Right ventricle myocardium inferior (tissue), 1 donor: Measurements from ENCODE around the gene CFAP43. TPM values are rescaled to one million over a fixed set of nuclear protein-coding genes. Genes with fewer than 3 reads are reported as not detected.

Experiments
- ATAC-seq: fragments of 200-7000 bp; cut with Tn5 transposase; one replicate; pipeline ENCODE4 v1.9.1; 2020; ENCODE audit warnings: mild to moderate bottlenecking, moderate library complexity
- DNase-seq: peaks from one replicate; pipeline ENCODE4 v3.0.0; 2021; ENCODE audit errors: missing footprints
- intact Hi-C: fragments of 100-400 bp; cut with DNase I; formaldehyde crosslinking; loops from one replicate; pipeline ENCODE4 v1.11.0; 2022
- microRNA-seq: library from miRNA; unstranded; fragments of <30 nt; microRNA quantifications from one replicate; pipeline ENCODE4 v1.2.0, GENCODE V29; 2020
- total RNA-seq: library from RNA; stranded (reverse); fragmentation: NEBNext Ultra II Directional; extraction: Animal tissue kit (Norgen Biotek cat#: 25700); gene quantifications from one replicate; pipeline ENCODE4 v1.2.1, GENCODE V29; 2021
- donor health status: DM: no; HTN: yes; CAD: no; lungs with severe emphysema.

Gene CFAP43
- total RNA-seq, 1 donor from 2014 or later = 0.19 TPM

DNA sequence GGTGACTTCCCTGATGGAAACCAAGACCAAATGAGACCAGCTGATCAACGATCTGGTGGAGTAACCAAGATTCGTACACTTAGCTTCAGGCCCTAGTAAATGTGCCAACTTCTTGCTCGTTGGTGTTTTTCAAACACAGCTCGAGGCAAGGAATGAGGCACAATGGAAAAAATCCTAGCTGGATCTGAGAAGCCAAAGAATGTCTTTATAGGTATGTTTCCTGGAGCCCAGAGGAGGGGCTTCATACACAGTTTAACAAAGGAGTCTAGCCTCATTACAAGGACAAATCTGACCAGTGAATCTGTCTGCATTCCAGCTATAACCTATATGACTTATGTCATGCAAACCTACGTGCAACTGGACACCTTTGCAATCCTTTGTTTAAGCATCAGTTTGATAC is 150.2 kb downstream of the CFAP43 start:
- intact Hi-C loops = loop anchor here (5.0 kb wide), 1 partner anchor 195 kb away; no protein-coding TSS in a partner anchor
- DNase-seq (no peak), ATAC-seq (no peak)

DNA sequence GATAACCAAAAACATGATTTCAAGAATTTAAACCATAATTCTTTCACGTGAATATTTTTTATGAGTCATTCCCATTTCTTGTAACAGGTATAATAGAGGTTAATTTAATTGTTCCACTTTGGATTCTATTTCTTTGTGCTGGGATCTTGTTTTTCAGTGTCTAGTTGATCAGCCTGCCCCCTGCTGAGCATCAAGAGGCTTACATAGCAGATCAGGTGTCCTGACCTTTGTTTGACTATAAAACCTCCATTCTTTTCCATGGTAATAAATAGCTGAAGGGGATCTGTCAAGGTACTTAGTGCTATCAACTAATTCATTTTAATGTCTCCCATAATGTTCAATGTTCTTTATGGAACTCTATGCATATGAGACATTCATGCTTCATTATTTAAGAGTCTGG is 151.4 kb downstream of the CFAP43 start:
- intact Hi-C loops = loop anchor here (5.0 kb wide), 1 partner anchor 193 kb away; no protein-coding TSS in a partner anchor
- no peak for ATAC-seq
- DNase-seq = no peak

Small RNA genes within 50 kb of the gene (microRNA-seq; reads per million reads assigned to microRNA genes)
- gene MIR4482 = not detected
- gene MIR609 = not detected

Other genes with a start within 250 kb of the CFAP43 start
- gene COL17A1, start 146.5 kb downstream of the CFAP43 start, total RNA-seq = 0.43 TPM
- 5.7 TPM for gene SFR1, start 110.2 kb downstream of the CFAP43 start, total RNA-seq
- 174 TPM for gene GSTO1, start 22.5 kb upstream of the CFAP43 start, total RNA-seq
- gene GSTO2, start 36.8 kb upstream of the CFAP43 start, total RNA-seq = 0.70 TPM
- gene ITPRIP, start 106.1 kb upstream of the CFAP43 start, total RNA-seq = 28.2 TPM
- gene CFAP58, start 121.5 kb upstream of the CFAP43 start, total RNA-seq = 1.1 TPM